Aorta (tissue), 5 donors: ENCODE results near the gene HPSE2. TPM values are rescaled to one million over a fixed set of nuclear protein-coding genes. Genes with fewer than 3 reads are reported as not detected.

ENCODE experiments used
- ATAC-seq: fragments of 200-7000 bp; cut with Tn5 transposase; one replicate; pipeline ENCODE4 v1.9.1; 2022; ENCODE audit warnings: moderate library complexity; ENCODE audit not compliant: low FRiP score
- DNase-seq, 2 donors: peaks; one replicate each; pipeline ENCODE4 v3.0.0-alpha.2; 2020
- H3K27ac ChIP-seq, 2 donors: one replicate each; pipeline ENCODE4 v1.5.1; 2013; ENCODE audit warnings: low read length in 2 of 2, mild to moderate bottlenecking in 2 of 2, moderate library complexity in 2 of 2, control low read depth in 1 of 2, inconsistent platforms in 1 of 2, low read depth in 1 of 2
- H3K27me3 ChIP-seq, 2 donors: one replicate each; pipeline ENCODE4 v1.6.1; 2013; ENCODE audit warnings: control low read depth in 1 of 2, low read length in 1 of 2, mild to moderate bottlenecking in 1 of 2, moderate library complexity in 1 of 2; ENCODE audit not compliant: insufficient read depth in 2 of 2, control insufficient read depth in 1 of 2
- H3K36me3 ChIP-seq, 2 donors: one replicate each; pipeline ENCODE4 v1.6.1; 2013; ENCODE audit warnings: control low read depth in 1 of 2, low read length in 1 of 2, mild to moderate bottlenecking in 1 of 2; ENCODE audit not compliant: insufficient read depth in 2 of 2, control insufficient read depth in 1 of 2
- H3K4me1 ChIP-seq, 2 donors: one replicate each; pipeline ENCODE4 v1.6.1; 2013; ENCODE audit warnings: low read length in 2 of 2, control low read depth in 1 of 2, mild to moderate bottlenecking in 1 of 2, moderate library complexity in 1 of 2; ENCODE audit not compliant: insufficient read depth in 2 of 2, control insufficient read depth in 1 of 2
- H3K4me3 ChIP-seq, 2 donors: one replicate each; pipeline ENCODE4 v1.5.1; 2013; ENCODE audit warnings: low read length in 2 of 2, control low read depth in 1 of 2, mild to moderate bottlenecking in 1 of 2
- H3K9me3 ChIP-seq: one replicate; pipeline ENCODE4 v1.6.1; 2013; ENCODE audit warnings: mild to moderate bottlenecking, low read length; ENCODE audit not compliant: control insufficient read depth
- WGBS, 2 donors: extraction: QIAGEN DNeasy Blood & Tissue Kit; methylation state at CpG; one replicate each; pipeline ENCODE4 v1.1.7; 2013; 5-methylcytosine and 5-hydroxymethylcytosine counted together
- intact Hi-C, 2 donors: fragments of 100-400 bp; cut with DNase I; formaldehyde crosslinking; loops; one replicate each; pipeline versions ENCODE4 v1.14.2 to v1.15.0; 2022
- polyA plus RNA-seq, 2 donors: library from polyadenylated mRNA; stranded (reverse); fragments of 200-250 nt; gene quantifications; one replicate each; pipeline ENCODE4 v1.2.3, GENCODE V29; 2013
- total RNA-seq, 2 donors: library from RNA; stranded (reverse); fragmentation: NEBNext Ultra II Directional; extraction: Animal tissue kit (Norgen Biotek cat#: 25700); gene quantifications; one replicate each; pipeline ENCODE4 v1.2.1, GENCODE V29; 2021
- donor health status: healthy with polysubstance abuse.
- donor health status: Bipolar disorder and iron deficiency.
- donor health status: DM: no; HTN: no; CAD: no.
- donor health status: DM: no; HTN: no; CAD: no.
- donor health status: DM: yes; HTN: yes; CAD: no.

HPSE2 gene
- total and polyA plus RNA-seq, 4 donors, result 1.2 to 22.0 (median 4.8) TPM

GRCh38 chr10:98456686-98457482 lies 778.8 kb downstream of the HPSE2 start:
- no peak for DNase-seq
- WGBS, 2 donors, result 84% methylated on average over 12 of the region's 12 CpGs
- Histone ChIP-seq H3K36me3 (no peaks in the 10 kb centered on the region), H3K4me3 (no peak overlapping the region), H3K9me3 (no peaks in the 10 kb centered on the region), H3K4me1 (peaks cover 0 to 3% of the 10 kb centered on the region in 2 donors), H3K27ac (no peak overlapping the region), H3K27me3 (no peaks in the 10 kb centered on the region)
- no peak for ATAC-seq
- intact Hi-C loops, result no loop called here

GRCh38 chr10:98456043-98456570 lies 779.5 kb downstream of the HPSE2 start:
- Histone ChIP-seq H3K9me3 (no peaks in the 10 kb centered on the region), H3K27me3 (no peaks in the 10 kb centered on the region), H3K27ac (no peak overlapping the region), H3K4me3 (no peak overlapping the region), H3K36me3 (no peaks in the 10 kb centered on the region), H3K4me1 (peaks cover 0 to 3% of the 10 kb centered on the region in 2 donors)
- WGBS, 2 donors, result 90 to 97% methylated on average over 4 of the region's 4 CpGs
- ATAC-seq, result no peak
- no peak for DNase-seq
- intact Hi-C loops, result no loop called here

GRCh38 chr10:98453729-98454128 lies 781.9 kb downstream of the HPSE2 start:
- WGBS, 2 donors, result 77 to 81% methylated on average over 2 of the region's 2 CpGs
- intact Hi-C loops, result no loop called here
- Histone ChIP-seq H3K4me1 (no peaks in the 10 kb centered on the region), H3K36me3 (no peaks in the 10 kb centered on the region), H3K27ac (no peak overlapping the region), H3K9me3 (no peaks in the 10 kb centered on the region), H3K4me3 (no peak overlapping the region), H3K27me3 (no peaks in the 10 kb centered on the region)
- ATAC-seq (no peak), DNase-seq (no peak)

- H3K4me3 ChIP-seq, result no peak overlapping the region
- no peaks in the 10 kb centered on the region for H3K27me3 ChIP-seq
- WGBS, 2 donors, result 70 to 73% methylated on average over 1 of the region's 1 CpG
- H3K36me3 ChIP-seq, result no peaks in the 10 kb centered on the region
- H3K4me1 ChIP-seq, result no peaks in the 10 kb centered on the region
- ATAC-seq (no peak), DNase-seq (no peak)
- no peak overlapping the region for H3K27ac ChIP-seq
- no peaks in the 10 kb centered on the region for H3K9me3 ChIP-seq
- intact Hi-C loops, result no loop called here
Measured at GRCh38 chr10:98450618-98451017, 785.0 kb downstream of the HPSE2 start.

GRCh38 chr10:98449287-98449686 lies 786.4 kb downstream of the HPSE2 start:
- Histone ChIP-seq H3K9me3 (no peaks in the 10 kb centered on the region), H3K36me3 (no peaks in the 10 kb centered on the region), H3K4me3 (no peak overlapping the region), H3K4me1 (no peaks in the 10 kb centered on the region), H3K27ac (no peak overlapping the region), H3K27me3 (no peaks in the 10 kb centered on the region)
- ATAC-seq (no peak), DNase-seq (no peak)
- intact Hi-C loops, result no loop called here

GRCh38 chr10:98446661-98447221 lies 788.9 kb downstream of the HPSE2 start, which contains the start of gene HPS1:
HPS1 (minus strand) TSS chr10:98446935; CDS start chr10:98443240, 3,695 bp downstream.
- peak within 1 kb of the TSS; percentile 77 to 92 for H3K27ac ChIP-seq
- no peaks in the 10 kb centered on the region for H3K9me3 ChIP-seq
- intact Hi-C loops, result no loop called here
- DNase-seq (peak; percentile 91 to 96), ATAC-seq (peak; percentile 96)
- peak within 1 kb of the TSS; percentile 64 to 94 for H3K4me3 ChIP-seq
- WGBS, 2 donors, result 3% methylated on average over 40 to 47 of the region's 47 CpGs
- no peaks in the 10 kb centered on the region for H3K27me3 ChIP-seq
- H3K4me1 ChIP-seq, result no peaks in the 10 kb centered on the region
- H3K36me3 ChIP-seq, result peaks cover 0 to 3% of the 10 kb centered on the region in 2 donors

GRCh38 chr10:98446151-98446660 lies 789.4 kb downstream of the HPSE2 start:
- no peaks in the 10 kb centered on the region for H3K4me1 ChIP-seq
- ATAC-seq, result peak; percentile 73
- DNase-seq, result peak in 1 of 2 donors; percentile 73
- peaks cover 0 to 3% of the 10 kb centered on the region in 2 donors for H3K36me3 ChIP-seq
- peak overlapping the region; percentile 64 to 94 for H3K4me3 ChIP-seq
- H3K27me3 ChIP-seq, result no peaks in the 10 kb centered on the region
- intact Hi-C loops, result no loop called here
- H3K27ac ChIP-seq, result peak overlapping the region; percentile 77 to 92
- 1% methylated on average over 27 to 28 of the region's 28 CpGs for WGBS, 2 donors
- no peaks in the 10 kb centered on the region for H3K9me3 ChIP-seq

GRCh38 chr10:98445200-98445812 lies 790.3 kb downstream of the HPSE2 start:
- Histone ChIP-seq H3K4me3 (no peak overlapping the region), H3K4me1 (no peaks in the 10 kb centered on the region), H3K9me3 (no peaks in the 10 kb centered on the region), H3K27ac (peak overlapping the region in 1 of 2 donors; percentile 20), H3K36me3 (peaks cover 0 to 3% of the 10 kb centered on the region in 2 donors), H3K27me3 (no peaks in the 10 kb centered on the region)
- ATAC-seq, result no peak
- WGBS, 2 donors, result 62 to 66% methylated on average over 10 of the region's 10 CpGs
- no peak for DNase-seq
- intact Hi-C loops, result no loop called here
